Cardiac septum (tissue), 1 donor: ENCODE data around the gene SLAMF7. TPM values are rescaled to one million over a fixed set of nuclear protein-coding genes. Genes with fewer than 3 reads are reported as not detected.
"Not testable (repeated sequence)": the region's sequence is repeated elsewhere in the genome, so short reads cannot be mapped to it uniquely, and the experiment has no call there.

ENCODE experiments used
- DNase-seq: peaks from one replicate; pipeline ENCODE4 v3.0.0-alpha.2; 2020; ENCODE audit warnings: low spot score
- intact Hi-C: fragments of 100-400 bp; cut with DNase I; formaldehyde crosslinking; loops from one replicate; pipeline ENCODE4 v1.14.0; 2022
- total RNA-seq: library from RNA; stranded (reverse); fragmentation: NEBNext Ultra II Directional; extraction: Animal tissue kit (Norgen Biotek cat#: 25700); gene quantifications from one replicate; pipeline ENCODE4 v1.2.1, GENCODE V29; 2021
- donor health status: DM: no; HTN: no; CAD: no.

SLAMF7 gene
- total RNA-seq, 1 donor from 2014 or later, result 1.2 TPM

DNA sequence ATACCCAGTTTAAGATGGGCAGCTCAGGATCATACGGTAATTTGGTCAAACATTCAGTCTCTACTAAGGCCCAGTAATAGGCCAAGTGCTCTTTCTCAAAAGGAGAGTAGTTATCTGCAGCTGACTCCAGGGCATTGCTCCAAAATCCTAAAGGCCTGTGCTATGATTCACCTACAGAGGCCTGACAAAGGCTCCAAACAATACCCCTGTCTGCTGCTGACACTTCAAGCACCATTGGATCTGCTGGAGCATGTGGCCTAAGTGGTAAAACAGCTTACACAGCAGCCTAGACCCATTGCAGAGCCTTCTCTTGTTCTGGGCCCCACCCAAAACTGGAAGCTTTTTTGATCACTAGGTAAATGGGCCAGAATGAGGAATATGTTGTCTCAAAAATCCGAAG, 22.8 kb downstream of the SLAMF7 start:
- intact Hi-C loops, result no loop called here
- no peak for DNase-seq

DNA sequence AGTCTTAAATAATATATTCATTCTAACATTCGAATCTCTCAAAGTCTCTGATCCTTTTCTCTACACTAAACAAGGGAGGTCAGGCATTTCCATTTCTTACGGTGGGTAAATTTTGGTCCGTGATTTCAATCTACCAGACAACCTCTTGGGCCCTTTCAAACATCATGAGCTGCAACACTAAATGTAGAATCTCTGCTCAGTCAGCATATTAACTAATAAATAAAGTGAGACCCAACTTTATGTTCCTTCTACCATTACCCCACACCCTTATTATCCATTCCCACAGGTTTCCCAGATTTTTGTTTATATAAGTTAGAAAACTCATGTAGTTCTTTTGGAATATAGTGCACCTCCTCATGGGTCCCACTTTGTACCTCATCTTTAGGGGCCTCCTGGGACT, 24.9 kb downstream of the SLAMF7 start:
- intact Hi-C loops, result no loop called here

DNA sequence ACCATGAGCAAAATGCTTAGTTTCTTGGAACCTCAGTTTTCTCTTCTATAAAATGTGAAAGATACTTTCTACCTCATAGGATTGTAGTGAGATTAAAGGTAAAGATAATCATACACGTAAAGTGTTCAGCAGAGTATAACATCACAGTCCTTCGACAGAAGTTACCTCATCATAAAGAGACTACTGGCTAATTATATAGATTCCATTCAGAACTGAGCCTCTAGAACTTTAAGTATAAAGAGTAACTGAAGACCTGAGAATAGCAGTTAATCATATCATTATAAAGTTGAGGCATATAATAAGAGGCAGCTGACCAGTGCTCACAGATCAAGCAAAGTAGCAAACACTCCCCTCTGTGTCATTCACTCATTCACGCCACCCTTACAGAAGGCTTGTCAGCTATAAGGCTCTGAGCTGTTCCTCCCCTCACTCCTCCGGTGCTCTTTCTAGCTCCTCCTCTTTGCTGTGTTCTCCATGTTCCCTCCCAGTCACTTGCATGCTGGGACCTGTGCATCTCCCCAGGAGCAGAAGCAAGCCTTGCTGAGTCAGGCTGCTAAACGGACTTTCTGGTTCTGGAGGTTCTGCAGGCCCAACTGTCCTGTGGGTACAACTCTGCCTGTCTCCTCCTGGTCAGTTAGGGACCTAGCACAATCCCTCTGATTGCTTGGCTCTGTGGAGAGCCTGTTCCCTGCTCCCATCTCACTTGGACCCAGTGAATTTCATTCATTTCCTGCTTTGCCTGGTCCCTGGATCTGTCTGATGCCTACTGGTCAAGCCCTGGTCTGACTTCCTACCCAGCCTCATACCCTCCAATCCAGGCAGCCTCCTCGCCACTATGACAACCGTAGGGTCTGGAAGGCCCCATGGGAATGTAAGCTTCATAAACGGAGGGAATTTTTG, 28.6 kb downstream of the SLAMF7 start:
- no peak for DNase-seq
- intact Hi-C loops, result no loop called here

More for the DNA sequence above, 24.9 kb downstream of the SLAMF7 start:
- DNase-seq, result no peak

DNA sequence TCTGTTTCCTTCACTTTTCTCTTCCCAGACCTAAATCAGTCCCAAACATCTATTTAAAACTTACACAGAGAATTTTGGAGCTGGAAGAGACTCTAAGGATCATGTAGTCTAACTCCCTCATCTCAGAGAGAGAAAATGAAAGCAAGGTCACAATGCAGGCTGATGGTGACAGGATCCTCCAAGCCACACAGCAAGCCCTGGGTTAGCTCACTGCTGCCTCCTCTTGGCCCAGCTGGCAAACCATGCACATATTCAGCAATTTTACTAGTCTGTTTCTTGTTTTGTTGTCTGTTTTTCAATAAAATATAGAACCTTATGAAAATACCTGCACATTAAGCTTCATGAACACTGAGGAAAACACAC, 29.2 kb downstream of the SLAMF7 start:
- DNase-seq, result no peak
- intact Hi-C loops, result no loop called here

DNA sequence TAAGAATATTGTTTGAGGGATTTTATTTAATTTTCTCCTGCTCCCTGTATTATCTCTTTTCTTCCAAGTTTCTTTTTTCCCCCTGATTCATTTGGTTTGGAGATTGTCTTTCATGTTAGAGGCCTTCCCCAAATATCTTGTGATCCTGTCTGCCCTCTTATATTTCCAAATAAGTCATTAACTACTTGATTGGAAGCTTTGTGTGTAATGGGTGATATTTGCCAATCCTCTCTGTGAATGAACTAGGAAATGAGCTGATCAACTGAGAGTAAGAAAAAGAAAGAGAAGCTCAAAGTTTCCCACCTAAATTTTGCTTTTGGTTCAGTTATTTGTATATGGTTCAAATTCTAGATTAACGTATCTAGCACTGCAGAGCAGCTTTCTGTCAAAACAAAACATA, 33.3 kb downstream of the SLAMF7 start:
- intact Hi-C loops, result no loop called here
- DNase-seq, result no peak

DNA sequence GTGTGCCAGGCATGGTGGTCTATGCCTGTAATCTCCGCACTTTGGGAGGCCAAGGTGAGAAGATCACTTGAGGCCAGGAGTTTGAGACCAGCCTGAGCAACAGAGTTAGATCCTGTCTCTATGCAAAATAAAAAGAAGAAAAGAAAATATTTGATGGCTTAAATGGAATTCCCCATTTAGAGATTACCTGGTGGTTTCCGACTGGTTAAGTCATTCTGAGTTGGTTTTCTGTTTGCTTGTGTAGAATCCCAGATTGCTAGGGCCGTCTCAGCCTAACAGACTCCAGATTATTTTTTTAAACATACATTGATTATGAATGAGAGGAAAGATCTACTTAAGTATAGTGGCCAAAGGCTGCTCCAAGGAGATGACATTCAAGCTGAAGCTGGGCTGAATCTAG, 34.0 kb downstream of the SLAMF7 start:
- intact Hi-C loops, result no loop called here
- DNase-seq, result no peak

DNA sequence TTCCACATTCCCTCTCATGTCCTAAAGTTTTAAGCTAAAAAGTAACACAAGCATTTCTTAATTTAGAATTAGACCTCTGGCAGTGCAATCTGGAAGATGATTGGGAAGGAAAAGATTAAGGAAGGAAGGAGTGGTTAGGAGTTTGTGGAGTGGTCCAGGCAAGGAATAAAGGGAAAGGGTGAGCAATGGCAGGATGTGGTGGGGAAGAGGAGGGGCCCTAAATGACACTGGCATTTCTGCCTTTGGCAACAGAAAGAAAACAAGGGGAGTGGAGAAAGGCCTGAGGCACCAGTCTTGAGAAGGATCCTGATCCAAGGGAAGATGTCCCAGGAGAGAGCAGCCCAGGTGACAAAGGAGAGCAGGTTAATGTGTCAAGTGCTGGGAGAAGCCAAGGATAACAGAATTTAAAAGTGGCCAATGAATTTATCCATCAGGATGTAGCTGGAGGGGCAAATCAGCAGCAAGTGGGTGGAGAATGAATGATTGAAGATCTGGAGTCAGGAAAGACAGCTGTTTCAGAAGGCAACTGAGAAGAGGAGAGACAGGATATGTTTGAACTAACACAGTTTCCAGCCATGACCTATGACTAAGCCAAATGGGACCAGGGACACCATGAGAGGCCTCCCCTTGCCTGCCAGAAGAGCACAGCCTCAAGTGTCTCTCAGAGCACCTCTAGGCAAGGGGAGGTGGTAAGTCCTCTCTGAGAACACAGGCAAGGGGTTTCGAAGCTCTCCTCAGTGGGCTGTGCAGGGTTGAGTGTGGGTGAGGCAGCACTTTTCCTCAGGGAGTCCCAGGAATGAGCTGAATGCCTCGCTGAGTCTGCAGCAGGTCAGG, 36.1 kb downstream of the SLAMF7 start:
- DNase-seq, result no peak

DNA sequence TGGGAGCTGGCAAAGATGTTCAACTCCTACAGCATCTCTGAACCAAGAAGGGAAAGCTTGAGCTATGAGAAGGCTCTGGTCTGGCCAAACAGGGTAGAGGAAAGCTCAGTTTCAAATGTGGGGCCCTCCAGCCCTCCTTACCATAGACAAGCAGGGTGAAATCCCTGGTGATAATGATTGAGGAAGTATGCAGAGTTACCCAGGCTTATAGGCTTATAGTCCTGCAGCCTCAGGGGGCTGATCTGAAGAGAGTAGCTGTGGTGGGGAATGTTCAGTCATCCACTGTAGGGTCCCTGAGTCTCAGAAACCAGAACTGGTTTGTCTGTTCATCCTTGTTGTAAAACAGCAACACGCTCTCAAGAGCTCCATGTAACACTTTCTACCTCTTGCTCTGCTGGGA, 37.1 kb downstream of the SLAMF7 start:
- DNase-seq, result no peak
- intact Hi-C loops, result no loop called here

More for the DNA sequence above, 36.1 kb downstream of the SLAMF7 start:
- intact Hi-C loops, result no loop called here

DNA sequence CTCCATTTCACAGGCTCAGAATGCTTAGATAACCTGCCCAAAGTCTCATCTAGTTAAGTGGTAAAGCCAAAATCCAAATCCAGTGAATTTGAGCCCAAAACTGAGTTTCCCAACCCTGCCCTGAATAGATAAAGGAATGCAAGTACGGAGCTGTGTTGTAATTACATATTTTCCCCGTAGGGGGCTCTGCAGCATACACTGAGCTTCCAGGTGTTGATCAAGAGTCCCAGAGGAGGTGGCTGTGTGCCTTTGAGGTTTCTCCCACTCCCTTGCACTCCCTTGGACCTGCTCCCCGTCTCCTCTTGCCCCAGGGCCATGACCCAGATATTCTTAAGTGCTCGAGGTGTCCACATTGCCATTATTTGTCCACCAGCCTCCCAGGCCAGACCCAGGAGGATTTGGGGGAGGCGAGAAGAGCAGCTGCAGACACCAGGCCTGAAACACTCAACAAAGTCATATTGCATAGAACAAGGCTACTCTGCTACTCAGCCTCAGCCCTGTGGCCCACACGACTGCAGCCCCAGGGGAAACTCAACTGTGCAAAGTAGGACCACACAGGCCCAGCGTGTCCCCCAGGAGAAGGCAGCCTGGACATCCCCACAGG, 38.5 kb downstream of the SLAMF7 start:
- no peak for DNase-seq
- intact Hi-C loops, result no loop called here

DNA sequence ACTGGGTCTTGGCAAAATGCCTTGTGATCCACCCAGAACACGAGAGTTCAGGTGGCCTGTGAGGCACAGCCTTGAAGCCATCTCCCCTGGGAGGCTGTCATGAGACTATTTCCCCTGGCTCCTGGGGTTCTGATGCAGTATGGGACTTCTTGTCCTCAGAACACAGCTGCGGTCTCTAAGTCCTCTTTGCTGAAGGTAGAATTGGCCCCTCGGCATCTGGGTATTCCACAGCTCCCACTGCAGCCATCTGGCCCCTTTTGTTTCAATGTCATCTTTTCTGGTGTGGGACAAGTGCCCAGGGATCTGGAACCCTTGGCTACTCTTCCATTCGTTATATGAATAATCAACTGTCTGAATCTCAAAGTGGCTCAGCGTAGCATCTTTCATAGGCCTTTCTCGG, 39.9 kb downstream of the SLAMF7 start:
- DNase-seq, result no peak
- intact Hi-C loops, result no loop called here

DNA sequence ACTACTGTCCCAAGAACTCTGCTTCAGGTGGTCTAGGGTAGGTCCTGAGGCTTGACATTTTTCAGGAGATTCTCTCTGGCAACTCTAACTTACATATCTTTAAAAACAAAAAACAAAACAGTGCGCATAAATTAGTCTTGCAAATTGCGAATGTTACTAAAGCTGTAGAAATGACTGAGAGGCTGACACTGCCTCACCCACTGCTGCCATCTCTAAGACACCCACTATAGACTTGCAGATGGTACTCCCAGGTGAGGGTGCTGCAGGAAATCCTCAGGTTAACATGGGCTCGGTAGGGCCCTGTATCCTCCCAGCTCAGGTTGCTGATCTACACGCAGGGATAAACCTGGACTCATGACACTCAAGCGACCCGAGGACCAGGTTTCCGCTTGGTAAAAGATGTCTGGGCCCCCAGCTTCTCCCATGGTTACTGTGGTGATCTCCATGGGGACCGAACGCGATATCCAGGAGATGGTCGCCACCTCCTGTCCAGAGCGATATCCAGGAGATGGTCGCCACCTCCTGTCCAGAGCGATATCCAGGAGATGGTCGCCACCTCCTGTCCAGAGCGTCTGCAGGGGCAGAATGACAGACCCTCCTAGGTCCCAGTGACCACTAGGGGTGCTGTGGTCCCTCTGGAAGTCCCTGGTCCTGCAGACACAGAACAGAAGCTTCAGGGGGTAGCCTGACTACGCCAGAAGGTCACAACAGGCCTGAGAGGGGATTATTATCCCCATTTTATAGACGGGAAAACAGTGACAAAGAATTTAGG, 40.8 kb downstream of the SLAMF7 start:
- intact Hi-C loops, result no loop called here
- DNase-seq, result no peak

DNA sequence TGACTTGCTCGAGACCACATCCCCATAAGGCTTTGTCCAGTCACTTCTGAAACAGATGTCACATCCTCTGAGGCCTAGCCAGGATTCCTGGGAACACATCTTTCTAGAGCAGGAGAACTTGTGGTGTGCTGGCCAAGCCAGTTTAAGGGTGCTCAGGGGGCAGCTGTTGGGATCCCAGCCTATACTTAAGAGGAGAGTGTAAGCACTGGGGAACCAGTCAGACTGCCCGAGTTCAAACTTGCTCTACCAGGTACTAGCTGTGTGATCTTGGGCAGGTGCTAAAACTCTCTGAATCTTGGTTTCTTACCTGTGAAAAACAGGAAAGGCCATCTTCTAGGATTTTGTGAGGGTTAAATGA, 41.3 kb downstream of the SLAMF7 start:
- intact Hi-C loops, result no loop called here
- DNase-seq, result no peak

DNA sequence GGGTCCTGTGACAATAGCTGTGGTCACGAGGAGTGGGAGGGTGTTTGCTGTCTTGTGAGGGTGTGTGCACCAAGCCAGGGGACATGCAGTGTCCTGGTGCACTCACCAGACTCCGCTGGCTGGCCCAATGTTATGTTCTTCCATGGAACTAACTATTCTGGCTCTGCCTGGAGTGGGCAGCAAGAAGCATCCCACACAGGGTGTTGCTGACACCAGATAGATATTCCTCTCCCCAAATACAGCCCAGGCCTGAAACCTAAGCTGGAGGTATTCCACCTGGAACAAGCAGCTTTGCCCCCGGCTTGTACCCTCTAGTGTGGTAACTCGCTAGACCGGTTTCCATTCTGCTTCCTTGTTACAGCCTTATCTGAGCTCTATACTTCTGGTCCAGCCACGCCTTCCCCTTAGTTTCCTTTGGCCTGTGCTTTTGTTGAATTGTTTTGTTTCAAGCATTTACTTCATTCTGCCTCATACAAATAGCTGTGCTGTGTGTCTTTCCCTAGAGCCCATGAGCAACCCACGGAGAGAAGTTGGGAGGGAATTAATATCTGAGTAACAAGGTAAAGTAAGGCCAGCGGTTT, 42.2 kb downstream of the SLAMF7 start:
- DNase-seq, result no peak
- intact Hi-C loops, result no loop called here

DNA sequence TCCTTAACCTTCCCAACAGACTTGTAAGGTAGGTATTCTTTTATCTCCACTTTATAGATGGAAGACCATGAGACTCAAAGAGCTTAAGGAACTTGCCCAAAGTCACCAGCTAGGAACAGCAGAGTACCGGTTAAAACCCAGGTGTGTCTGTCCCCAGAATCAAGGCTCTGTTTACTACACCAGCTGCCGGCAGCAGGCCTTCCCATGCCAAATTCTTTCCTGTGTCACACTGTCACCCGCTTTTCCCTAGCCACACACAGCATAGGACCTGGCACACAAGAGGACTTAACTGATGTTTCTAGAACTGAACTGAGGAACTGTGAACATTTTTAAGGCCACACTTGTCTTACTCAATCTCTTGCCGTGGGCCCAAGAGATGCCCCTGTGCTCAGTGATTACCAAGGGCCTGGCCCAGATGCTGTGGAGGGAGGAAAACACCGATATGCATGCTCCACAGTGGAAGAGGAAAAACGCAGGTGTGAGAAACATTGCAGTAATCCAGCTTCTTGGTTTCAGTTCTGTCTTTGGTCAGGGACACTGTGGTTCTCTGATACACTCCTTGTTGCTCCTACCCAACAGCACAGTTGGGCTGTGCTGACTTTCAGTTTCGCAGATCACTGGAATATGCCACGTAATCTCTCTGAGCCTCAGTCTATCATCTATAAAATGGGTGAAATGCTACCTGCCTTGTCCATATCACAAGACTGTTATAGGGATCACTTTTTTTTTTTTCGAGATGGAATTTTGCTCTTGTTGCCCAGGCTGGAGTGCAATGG, 43.1 kb downstream of the SLAMF7 start:
- intact Hi-C loops, result no loop called here
- no peak for DNase-seq

DNA sequence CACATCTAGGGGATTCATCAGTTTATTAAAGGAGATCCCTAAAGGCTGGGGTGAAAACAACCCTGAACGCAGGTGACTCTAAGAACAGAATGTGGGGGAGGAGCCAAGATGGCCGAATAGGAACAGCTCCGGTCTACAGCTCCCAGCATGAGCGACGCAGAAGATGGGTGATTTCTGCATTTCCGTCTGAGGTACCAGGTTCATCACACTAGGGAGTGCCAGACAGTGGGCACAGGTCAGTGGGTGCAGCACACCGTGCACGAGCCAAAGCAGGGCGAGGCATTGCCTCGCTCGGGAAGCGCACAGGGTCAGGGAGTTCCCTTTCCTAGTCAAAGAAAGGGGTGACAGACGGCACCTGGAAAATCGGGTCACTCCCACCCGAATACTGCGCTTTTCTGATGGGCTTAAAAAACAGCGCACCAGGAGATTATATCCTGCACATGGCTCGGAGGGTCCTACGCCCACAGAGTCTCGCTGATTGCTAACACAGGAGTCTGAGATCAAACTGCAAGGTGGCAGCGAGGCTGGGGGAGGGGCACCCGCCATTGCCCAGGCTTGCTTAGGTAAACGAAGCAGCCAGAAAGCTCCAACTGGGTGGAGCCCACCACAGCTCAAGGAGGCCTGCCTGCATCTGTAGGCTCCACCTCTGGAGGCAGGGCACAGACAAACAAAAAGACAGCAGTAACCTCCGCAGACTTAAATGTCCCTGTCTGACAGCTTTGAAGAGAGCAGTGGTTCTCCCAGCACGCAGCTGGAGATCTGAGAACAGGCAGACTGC, 44.1 kb downstream of the SLAMF7 start:
- intact Hi-C loops, DNase-seq: not testable (repeated sequence)

DNA sequence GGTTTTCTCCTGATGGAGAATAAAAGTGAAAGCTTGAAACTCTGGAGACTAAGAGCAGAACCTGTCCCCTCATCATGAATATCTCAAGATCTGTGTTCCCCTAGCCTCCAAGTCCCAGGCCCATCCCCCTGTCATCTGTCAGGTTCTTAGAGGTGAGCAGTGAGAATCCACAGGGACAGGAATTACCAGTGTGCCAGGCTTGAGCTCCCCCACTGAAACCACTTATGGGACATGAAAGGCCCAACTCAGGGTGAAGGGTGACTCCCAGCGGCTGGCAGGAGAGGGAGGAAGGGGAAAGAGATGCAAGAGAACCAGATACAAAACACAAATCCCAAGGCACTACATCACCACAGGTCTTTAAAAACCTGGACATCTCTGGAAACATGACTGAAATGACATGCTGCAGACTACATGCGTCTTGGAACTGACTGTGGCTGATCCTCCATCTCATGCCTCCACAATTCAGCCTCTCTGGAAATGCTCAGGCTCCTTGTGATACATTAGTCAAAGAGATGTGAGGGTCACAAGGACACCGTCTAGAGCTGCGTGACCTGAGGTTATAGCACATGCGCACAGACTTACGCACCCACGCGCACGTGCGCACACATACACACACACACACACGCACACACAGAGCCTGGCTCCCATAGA, 50.1 kb downstream of the SLAMF7 start:
- DNase-seq, result no peak
- intact Hi-C loops, result no loop called here
